DMS79 treated with DMSO at 0.1 percent for 48 hours (cell line): Measurements from ENCODE around the gene CHST13.

Source experiments
- DNase-seq: peaks from one replicate; lab custom pipeline; 2025; lab: John Stamatoyannopoulos, UW

The CHST13 gene

DNA sequence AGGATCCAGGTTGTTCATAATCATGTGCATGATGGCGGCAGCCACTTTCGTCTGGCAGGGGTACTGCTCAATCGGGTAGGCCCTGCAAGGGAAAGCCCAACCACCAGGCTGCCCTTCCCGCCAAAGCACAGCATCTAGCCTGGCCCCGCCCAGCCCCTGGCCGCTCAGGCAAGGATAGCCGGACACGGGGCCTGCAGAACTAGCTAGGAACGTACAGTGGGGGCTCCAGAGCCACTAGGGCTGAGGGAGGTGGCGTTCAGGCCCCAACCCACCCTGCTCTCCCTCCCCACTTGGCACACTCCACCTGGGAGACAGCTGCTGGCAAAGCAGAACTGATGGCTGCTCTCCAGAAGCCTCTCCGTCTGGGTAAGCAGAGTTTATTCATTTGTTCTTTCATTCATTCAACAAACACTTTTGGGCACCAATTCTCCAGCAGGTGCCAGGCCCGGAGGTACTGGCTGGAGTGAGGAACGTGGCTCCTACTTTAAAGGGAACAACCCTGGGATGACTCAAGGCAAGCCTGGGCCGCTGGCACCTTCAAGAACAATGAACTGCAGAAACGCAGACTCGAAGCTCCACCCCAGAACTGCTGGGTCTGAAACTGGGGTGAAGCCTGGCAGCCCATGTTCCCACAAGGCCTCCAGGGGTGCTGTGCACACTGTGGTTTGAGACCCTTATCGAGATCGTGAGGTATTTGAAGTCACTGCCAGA lies 14.2 kb upstream of the CHST13 start:
- DNase-seq: no peak

DNA sequence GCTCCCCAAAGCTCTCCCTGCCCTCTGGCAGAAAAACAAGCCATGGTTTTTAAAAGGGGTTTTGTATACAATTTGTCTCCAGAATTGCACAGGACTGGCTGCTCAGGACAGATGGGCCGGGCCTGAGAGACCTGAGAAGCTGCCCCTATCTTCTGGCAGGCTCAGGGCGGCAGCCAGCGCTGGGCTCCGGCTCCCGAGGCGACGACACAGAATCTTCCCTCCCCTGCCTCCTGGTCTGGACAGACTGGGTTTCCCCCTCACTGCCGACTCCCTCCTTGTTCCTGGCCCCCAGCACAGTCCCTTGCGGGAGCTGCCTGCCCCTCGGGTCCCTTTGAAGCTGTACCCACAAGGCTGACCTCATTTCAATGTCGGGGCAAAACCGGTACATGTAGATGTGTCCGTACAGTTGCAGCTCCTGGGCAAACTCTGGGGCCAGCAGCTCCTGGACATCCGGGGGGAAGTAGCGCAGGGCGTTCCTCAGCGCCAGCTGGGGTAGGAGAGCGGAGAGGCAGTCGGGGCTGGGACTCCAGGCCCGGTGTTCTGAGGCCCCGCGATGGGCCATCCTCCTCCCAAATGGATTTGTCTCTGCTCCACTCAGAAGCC lies 13.5 kb upstream of the CHST13 start:
- DNase-seq: no peak

DNA sequence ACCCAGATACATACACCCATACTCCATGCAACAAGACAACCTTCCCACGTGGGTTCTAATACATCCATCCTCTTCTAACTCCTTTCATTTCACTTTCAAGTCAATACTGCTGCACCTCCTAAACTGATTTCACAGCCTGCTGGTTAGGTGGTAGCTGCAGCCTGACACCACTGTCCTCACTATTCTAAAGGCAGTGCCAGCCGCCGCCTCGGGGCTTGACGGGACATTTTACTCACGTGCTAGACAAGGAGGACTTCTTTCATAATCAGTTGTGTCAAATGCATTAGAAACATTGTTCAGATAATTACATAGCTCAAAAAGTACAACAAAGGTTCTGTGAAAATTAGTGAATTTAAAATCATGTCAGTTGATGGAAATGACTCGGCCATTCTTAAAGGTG lies 12.7 kb upstream of the CHST13 start:
- no peak for DNase-seq

DNA sequence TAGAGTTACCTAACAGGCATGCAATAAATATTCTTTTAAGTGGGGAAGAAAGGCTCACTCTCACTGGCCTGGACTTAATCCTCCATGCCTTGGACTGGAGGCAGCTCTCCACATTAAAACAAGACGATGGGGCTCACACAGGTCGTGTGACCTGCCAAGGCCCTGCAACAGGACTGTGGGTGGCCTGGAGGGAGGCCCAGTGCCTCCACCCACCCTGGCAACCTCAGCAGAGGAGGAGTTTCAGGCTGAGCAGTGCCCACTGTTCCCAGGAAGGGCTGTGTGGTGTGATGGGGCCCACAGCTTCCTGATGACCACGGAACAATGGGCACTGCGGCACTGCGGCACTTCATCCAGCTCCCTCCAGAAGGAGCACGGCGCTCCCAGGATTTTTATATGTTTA lies 11.9 kb upstream of the CHST13 start:
- no peak for DNase-seq

DNA sequence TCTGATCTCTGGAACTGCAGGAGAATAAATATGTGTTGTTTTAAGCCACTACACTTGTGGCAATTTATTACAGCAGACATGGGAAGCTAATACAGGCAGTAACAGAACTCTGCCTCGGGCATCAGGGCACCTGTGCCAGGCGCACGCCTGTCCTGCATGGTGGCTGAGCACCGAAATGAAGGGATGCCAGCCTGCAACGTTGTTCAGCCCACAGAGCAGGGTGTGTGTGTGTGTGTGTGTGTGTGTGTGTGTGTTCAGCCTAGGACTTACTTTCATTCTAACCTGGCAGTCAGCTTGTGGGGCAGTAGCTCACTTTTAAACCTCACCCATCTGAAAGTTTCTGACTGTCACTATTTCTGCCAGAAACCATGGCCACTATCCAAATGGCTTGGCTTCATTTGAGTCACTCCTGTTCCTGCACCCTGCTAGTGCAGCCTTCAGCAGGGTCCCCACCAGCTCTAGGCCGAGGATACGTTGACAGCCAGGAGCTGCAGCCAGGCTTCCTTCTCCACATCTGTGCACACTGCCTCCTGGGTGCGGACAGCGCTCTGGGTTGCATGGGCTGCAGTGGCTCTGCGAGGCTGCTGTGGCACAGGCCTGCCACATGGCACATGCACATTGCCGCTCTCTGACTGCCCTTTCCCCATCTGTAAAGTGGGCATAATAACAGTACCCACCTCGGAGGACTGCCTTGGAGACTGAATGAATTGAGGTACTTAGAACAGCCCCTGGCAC lies 10.9 kb upstream of the CHST13 start:
- DNase-seq: no peak

DNA sequence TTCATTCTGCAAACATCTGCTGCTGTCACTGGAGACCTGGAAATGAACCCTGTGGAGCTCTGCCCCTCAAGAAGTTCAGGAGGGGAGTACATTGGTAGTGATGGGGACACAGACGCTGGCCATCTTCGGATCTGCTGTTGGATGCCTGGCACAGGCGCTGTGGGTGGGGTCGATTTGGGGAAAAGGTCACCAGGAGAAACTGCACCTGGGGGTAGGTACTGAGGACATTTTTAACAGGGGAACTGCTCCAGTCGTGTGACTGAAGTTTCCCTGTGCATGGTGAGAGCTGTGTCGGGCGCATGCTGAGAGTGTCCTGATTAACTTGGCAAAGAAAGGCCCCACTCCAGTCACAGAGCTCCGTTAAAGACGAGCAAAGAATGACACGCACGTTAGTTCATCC lies 9.8 kb upstream of the CHST13 start:
- DNase-seq: no peak

DNA sequence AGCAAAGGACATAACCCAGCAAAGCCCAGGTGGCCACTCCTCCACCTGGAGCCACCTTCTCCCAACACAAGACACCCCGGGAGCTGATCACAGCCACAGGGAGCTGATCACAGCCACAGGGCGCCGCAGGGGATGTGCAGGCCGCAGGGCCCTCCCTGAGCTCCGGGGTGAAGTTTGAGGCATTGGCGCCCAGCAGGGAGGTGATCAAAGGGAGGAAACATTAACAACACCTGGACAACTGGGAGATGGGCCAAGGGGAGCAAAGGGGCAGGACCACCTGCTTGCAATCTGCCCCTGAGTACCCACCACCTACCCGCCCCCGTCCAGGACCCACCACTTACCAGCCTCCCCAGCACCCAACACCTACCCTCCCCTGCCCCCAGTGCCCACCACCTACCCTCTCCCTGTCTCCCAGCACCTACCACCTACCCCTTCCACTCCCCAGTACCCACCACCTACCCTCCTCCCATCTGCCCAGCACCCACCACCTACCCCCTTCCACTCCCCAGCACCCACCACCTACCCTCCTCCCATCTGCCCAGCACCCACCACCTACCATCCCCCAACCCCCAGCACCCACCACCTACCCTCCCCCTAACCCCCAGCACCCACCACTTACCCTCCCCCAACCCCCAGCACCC lies 8.8 kb upstream of the CHST13 start:
- no peak for DNase-seq

DNA sequence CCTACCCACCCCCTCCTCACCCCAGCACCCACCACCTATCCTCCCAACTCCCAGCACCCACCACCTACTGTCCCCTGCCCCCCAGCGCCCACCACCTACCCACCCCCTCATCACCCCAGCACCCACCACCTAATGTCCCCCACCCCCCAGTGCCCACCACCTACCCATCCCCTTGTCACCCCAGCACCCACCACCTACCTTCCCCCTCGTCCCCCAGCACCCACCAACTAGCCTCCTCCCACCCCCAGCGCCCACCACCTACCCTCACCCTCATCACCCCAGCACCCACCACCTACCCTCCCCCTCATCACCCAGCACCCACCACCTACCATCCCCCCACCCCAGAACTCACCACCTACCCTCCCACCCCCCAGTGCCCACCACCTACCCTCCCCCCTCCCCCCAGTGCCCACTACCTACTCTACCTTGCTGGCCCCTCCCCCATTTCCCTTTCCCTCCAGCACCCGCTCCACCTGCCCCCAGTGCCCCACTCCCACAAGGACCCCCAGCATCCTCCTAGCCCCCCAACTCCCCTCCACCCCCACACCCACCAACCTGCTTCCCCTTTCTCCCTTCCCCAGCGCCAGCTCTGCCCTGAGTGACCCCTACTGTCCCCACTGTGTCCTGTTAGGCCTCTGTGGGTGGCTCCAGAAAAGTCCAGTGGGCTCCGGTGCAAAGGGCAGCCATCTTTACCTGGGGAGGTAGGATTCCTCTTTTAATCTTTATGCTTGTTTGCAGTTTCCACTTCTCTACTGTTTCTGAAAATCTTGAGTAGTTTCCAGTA lies 7.6 kb upstream of the CHST13 start:
- no peak for DNase-seq

DNA sequence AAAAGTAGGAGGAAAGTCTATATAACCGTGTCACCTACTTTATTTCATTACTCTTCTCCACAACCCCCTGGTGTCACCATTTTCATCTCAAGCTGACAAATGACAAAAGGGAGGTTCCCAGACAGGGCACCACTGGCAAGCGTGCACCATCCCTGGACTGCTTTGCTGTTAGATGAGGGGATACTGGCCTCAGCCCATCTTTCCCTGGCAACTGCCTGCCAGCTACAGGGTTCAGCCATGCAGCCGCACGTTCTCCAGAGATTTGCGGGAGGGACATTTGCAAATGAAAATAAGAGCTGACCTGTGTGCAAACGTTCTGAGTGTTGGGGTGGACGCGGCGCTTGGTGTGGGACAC lies 7.0 kb upstream of the CHST13 start:
- no peak for DNase-seq

DNA sequence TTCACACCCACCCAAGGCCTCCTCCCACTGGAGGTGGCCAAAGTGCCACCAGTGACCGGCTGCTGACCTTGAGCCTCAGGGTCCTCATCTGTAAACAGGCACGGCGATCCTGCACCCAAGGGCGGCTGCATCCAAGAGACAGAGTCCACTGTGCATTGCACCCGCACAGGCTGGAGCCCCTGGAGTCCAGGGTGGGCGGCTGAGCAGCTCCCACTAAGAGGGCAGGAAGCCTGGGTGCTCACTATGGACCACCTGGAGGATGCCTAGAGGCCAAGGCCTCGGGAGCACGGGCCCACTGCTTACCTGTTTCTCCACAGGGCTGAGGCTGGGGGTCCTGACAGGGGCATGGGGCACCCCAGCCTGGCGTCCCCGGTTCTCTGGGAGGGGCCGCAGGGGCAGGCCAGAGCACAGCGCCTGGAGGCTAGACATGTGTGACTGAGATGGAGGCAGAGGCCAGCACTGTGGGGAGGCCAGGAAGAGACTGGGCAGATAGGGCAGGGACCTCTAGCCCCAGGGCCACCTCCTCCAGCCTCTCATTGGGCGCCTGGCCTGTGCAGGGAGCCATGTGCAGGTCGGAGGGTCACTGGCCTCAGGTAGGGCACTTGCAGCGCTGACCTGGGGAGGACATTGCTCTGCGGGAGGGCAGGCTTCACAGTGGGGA lies 6.5 kb upstream of the CHST13 start, which contains the start of gene UROC1:
Gene UROC1 (minus strand): TSS at position 483 of the 661 bp plus-strand sequence. CDS start 54 bp downstream, at position 429.
- no peak for DNase-seq

DNA sequence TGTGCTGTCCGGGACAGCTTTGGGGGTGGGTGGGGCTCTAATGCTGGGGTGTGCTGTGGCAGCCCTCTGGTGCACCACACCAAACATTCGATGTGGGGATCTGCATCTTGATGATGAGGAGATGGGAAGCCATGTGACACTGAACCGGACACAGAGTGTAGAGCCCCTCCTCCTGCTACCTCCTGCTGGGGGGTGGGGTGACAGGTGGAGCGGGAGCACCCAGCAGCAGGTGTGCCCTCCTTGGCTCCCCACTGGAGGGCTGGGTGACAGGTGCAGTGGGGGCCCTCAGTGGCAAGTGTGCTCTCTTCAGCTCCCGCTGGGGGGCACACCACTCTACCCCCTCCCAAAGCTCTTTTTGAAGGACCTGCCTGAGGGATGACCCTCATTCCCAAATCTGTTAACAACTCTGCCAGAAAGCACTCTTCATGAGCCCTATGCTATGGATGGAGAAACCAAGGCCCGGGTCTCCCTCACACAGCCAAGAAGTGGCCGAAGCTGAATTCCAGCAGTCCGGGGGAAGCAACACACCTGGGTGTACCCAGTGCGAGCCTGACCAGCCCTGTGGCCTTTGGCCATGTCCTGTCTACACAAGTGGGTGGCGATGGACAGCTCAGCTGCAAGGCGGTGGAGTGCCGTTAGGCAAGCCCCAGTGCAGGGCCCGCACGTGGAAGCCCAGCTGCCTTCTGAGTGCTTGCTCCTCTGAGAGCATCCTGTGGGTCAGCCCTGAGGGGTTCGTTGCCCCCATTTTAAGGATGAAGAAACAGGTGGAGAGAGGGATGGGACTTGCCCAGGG lies 5.8 kb upstream of the CHST13 start:
- DNase-seq: no peak

DNA sequence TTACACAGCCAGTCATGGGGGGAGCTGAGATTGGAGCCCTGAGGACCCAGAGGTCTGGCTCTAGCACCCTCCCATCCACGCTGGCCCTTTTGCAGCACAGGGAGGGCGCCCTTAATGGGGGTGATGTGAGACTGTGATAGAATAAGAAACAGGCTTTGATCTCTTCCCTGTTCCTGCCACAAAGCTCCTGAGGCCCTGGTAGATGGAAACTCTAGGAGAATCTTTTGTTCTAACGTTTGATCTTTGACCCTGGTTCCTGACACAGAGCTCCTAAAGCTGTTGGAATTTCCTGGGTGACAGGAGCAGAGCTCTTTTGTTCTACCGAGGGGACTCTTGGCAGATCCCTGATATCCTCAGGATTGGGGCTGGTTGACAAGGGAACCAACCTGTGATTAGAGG lies 5.2 kb upstream of the CHST13 start:
- no peak for DNase-seq

DNA sequence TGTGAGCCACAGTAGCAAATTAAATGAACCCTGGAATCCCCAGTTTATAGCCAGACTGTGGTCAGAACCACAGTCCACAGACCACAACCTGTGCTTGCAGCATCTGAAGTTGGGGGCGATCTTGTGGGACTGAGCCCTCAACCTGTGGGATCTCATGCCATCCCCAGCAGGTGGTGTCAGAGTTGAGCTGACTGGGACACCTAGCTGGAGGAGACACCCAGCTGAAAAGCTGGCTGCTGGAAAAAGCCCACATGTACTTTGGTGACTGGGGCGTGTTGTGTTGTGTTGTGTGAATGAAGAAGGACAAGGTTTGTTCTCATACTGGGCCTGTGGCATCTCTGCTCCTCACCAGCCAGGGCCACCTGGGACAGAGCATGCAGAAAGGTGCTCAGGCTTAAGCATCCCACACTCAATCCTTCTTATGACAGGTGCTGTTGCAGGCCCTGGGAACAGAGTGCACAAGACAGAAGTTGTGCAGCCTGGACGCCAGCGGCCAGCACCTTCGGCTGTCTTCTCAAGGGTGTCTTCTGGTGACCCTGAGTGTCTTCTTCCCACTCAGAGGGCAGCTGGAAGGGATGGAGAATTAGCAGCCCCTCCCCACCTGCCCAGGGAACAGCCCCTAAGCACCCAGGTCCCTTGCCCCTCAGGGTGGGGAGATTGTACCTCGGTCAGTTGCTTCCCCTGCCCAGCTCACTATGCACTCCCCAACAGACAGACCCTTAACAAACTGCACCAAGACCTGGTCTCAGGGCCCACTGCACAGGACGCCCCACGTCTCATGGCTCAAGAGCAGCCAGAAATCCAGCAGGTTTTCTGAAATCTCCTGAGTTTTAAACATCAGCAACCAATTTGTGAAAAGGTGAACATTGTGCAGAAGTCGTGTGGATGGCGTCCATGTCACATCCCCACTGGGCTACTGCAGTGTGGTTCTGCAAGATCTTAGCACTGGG lies 4.2 kb upstream of the CHST13 start:
- no peak for DNase-seq

DNA sequence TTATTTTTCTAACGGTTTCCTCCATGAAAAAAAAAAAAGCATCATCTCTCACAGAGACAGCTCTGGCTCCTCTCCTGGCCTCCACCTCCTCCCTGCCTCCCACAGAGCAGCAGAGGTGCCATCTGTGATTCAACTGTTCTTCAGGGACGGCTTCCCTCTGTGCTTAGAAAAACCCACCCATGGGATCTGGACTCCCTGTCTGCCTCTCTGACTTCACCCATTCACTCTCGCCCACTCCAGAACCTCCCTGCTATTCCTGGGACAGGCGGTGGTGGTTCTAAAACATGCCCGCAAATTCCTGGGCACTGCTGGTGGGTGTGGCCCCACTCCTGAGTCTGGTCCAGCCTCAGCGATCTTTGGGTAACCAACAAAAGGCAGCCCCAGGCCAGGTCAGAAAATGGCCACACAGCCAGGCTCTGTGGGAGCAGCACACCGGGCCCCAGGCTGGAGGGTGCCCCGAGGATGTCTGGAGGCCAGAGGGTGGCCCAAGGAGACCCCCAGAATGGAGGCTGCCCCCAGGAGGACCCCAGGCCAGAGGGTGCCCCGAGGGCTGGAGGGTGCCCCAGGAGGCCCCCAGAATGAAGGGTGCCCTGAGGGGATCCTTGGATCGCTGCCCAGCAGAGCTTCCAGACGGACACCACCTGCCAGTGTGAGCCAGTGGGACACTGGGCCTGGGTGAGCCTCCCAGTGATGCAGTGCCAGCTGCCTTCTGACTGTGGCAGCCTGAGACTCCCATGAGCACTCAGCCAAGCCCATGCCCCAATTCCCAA lies 2.6 kb upstream of the CHST13 start:
- DNase-seq: no peak

DNA sequence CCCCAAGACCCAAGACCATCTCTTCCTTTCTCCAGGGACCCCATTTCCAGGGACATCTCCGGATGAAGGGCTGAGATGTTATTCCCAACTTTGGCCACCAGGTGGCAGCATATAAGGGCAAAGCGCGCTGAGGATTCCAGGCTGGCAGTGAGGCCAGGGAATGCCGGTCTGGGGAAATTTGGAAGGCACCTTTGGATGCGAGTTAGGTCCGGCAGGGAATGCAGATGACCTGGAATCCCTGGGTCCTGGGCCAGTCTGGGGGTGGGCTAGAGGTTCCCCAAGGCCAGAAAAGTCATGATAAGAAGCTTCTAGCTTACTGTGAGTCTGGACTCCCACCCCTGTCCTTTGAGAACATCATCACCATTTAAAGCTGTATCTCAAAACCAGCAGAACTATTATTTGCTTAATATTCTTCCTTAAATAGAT lies 1.6 kb upstream of the CHST13 start:
- peak; percentile 45 for DNase-seq

DNA sequence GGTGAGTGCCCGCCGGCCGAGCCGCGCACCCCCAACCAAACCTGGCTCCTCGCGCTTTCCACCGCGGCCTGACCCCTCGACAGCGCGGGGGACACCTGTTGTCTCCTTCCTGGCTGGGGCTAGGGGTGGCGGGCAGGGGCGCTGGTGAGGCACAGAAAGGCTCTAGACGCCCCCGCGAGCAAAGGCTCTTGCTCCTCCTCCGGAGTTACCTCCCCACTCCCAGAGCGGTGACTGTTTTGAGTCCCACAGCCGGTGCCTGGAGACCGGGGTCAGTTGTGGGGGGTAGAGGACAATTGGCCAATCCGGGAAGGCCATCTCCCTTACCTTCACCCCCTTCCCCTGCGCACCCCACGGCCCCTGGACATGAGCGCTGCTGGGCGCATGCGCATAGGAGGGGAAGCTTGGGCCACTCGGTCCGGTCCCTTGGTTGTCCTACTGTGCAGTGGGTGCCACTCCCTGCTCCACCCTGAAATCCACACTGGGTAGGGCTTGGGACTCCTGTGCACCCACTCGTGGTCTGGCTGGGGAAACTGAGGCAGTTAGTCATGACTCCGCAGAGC lies 554 bp downstream of the CHST13 start:
- DNase-seq: peak; percentile 42

DNA sequence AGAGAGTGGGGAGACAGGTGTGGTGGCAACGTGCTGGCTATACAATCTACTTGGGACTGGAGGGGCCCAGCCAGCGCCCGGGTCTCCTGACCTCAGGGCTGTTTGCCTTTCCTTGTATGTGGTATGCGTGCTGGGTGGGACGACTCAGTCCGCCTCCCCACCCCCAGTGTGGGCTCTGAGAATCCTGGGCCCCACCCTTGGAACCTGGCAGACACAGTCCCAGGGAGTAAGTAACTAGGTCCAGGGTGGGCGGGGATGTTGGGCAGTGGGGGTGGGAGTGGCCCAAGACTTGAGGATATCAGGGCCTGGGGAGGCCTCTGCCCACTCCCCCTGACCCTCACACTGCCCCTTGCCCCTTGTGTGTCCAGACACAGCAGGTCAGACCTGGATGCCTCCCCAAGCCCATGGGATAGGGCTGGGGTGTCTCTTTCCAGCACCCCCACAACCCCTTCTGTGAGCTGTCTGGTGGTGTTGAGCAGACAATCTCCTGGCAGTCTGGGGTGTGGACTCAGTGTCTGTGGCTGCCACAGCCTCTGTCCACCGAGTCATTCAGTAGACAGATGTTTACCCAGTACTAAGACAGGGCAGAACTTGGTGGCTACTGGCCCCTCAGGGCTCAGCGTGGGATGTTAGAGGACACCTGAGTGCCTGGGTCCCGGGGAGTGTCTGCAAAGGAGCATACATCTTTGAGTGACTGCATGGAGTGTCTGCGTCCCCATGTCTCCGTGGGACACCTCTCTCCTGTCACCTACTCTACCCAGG lies 1.3 kb downstream of the CHST13 start:
- DNase-seq: no peak
